H1 (cell line): ENCODE measurements around the gene MCF2L2. TPM values are rescaled to one million over a fixed set of nuclear protein-coding genes. Genes with fewer than 3 reads are reported as not detected.

Experiments
- CTCF ChIA-PET: fragments of 300-600 bp; sonication (Branson Sonifier 250); formaldehyde crosslinking; loops from one replicate; lab custom pipeline; 2021; ENCODE audit not compliant: partially characterized antibody; lab: Charles Lee
- POLR2A ChIA-PET: fragments of 300-600 bp; sonication (Branson Sonifier 250); formaldehyde crosslinking; loops from one replicate; lab custom pipeline; 2021; ENCODE audit warnings: inconsistent platforms; ENCODE audit not compliant: partially characterized antibody; lab: Charles Lee
- DNase-seq, 2 experiments: peaks; one replicate each; pipeline versions ENCODE4 v3.0.0 to v3.0.0-alpha.2; 2010 to 2022; ENCODE audit warnings: low spot score in 2 of 2, low read depth in 1 of 2, mixed read lengths in 1 of 2
- FAIRE-seq: peaks from 2 replicates; lab custom pipeline; 2011; peaks lifted over from hg19 to GRCh38; lab: Jason Lieb, UNC
- H2AFZ ChIP-seq: 2 replicates; pipeline ENCODE4 v1.8.1; 2012; ENCODE audit warnings: low read length, inconsistent platforms
- H2AK5ac ChIP-seq: 2 replicates; pipeline ENCODE4 v1.6.1; 2013; ENCODE audit warnings: low read depth, low read length
- H2BK120ac ChIP-seq: replicated peaks from 2 replicates; pipeline ENCODE3; 2013; ENCODE audit warnings: low read depth, low read length, inconsistent platforms
- H2BK12ac ChIP-seq: 2 replicates; pipeline ENCODE4 v1.6.1; 2013; ENCODE audit warnings: low read depth, low read length
- H2BK15ac ChIP-seq: 2 replicates; pipeline ENCODE4 v1.6.1; 2013; ENCODE audit warnings: low read length
- H2BK20ac ChIP-seq: 2 replicates; pipeline ENCODE4 v1.6.1; 2013; ENCODE audit warnings: low read length
- H2BK5ac ChIP-seq: 2 replicates; pipeline ENCODE4 v1.6.1; 2013; ENCODE audit warnings: low read depth, low read length
- H3K14ac ChIP-seq: 2 replicates; pipeline ENCODE4 v1.6.1; 2013; ENCODE audit warnings: inconsistent platforms; ENCODE audit not compliant: insufficient read length
- H3K18ac ChIP-seq: 2 replicates; pipeline ENCODE4 v1.6.1; 2013; ENCODE audit warnings: low read length; ENCODE audit errors: extremely low read depth
- H3K23ac ChIP-seq: 2 replicates; pipeline ENCODE4 v1.6.1; 2013; ENCODE audit warnings: inconsistent platforms; ENCODE audit not compliant: insufficient read length
- H3K23me2 ChIP-seq: 2 replicates; pipeline ENCODE4 v1.6.1; 2013; ENCODE audit warnings: low read depth, low read length
- H3K27ac ChIP-seq: 2 replicates; pipeline ENCODE4 v1.6.1; 2011; ENCODE audit warnings: low read depth, low read length, inconsistent platforms
- H3K27me3 ChIP-seq, 4 experiments: replicated peaks in 1 of 4; 1 replicate in 1 of 4; 2 replicates in 3 of 4; pipeline versions ENCODE4 v1.6.1 to v1.8.1; 2011 to 2013; ENCODE audit warnings: low read length in 3 of 4, mild to moderate bottlenecking in 3 of 4, inconsistent platforms in 2 of 4, mixed read lengths in 2 of 4, moderate library complexity in 1 of 4; ENCODE audit not compliant: control insufficient read depth in 3 of 4, insufficient read depth in 3 of 4; ENCODE audit errors: extremely low read depth in 1 of 4
- H3K36me3 ChIP-seq, 4 experiments: 2 replicates each; pipeline versions ENCODE4 v1.6.1 to v1.8.1; 2011 to 2013; ENCODE audit warnings: mild to moderate bottlenecking in 4 of 4, low read length in 3 of 4, moderate library complexity in 2 of 4, control low read depth in 1 of 4, inconsistent platforms in 1 of 4; ENCODE audit not compliant: insufficient read depth in 4 of 4, control insufficient read depth in 2 of 4
- H3K4ac ChIP-seq: replicated peaks from 2 replicates; pipeline ENCODE3; 2013; ENCODE audit warnings: low read length, low read depth, mixed read lengths, inconsistent platforms; ENCODE audit not compliant: insufficient read length
- H3K4me1 ChIP-seq, 4 experiments: replicated peaks in 1 of 4; 1 replicate in 1 of 4; 2 replicates in 3 of 4; pipeline versions ENCODE4 v1.6.1 to v1.8.1; 2011 to 2013; ENCODE audit warnings: low read length in 3 of 4, inconsistent platforms in 2 of 4, mixed read lengths in 1 of 4; ENCODE audit not compliant: insufficient read depth in 4 of 4, control insufficient read depth in 3 of 4
- H3K4me2 ChIP-seq, 2 experiments: 2 replicates each; pipeline versions ENCODE4 v1.6.1 to v1.8.1; 2011 to 2013; ENCODE audit warnings: low read depth in 2 of 2, low read length in 2 of 2, control low read depth in 1 of 2, inconsistent platforms in 1 of 2, mild to moderate bottlenecking in 1 of 2; ENCODE audit not compliant: insufficient read depth in 1 of 2
- H3K4me3 ChIP-seq, 4 experiments: fragments of 200-600, 300-600 bp in 1 of 4; sonication (generic), shearing (Covaris generic), sonication (Bioruptor Twin) in 1 of 4; 2 replicates each; pipeline versions ENCODE4 v1.5.1 to v1.8.1; 2011 to 2016; ENCODE audit warnings: low read length in 4 of 4, low read depth in 3 of 4, control low read depth in 2 of 4, inconsistent platforms in 2 of 4, mild to moderate bottlenecking in 2 of 4, mixed read lengths in 1 of 4, moderate library complexity in 1 of 4; ENCODE audit not compliant: insufficient read depth in 2 of 4; ENCODE audit errors: extremely low read depth in 1 of 4
- H3K56ac ChIP-seq: replicated peaks from 2 replicates; pipeline ENCODE3; 2013; ENCODE audit warnings: low read depth, mild to moderate bottlenecking, mixed read lengths, low read length, inconsistent platforms; ENCODE audit not compliant: insufficient read length
- H3K79me1 ChIP-seq: 2 replicates; pipeline ENCODE4 v1.6.1; 2013; ENCODE audit warnings: low read depth, low read length, control low read depth
- H3K79me2 ChIP-seq, 2 experiments: 2 replicates each; pipeline versions ENCODE4 v1.6.1 to v1.8.1; 2012 to 2013; ENCODE audit warnings: low read length in 2 of 2, mild to moderate bottlenecking in 2 of 2, inconsistent platforms in 1 of 2; ENCODE audit not compliant: insufficient read depth in 2 of 2, control insufficient read depth in 1 of 2
- H3K9ac ChIP-seq, 4 experiments: replicated peaks in 1 of 4; 1 replicate in 1 of 4; 2 replicates in 3 of 4; pipeline versions ENCODE4 v1.6.1 to v1.8.1; 2011 to 2013; ENCODE audit warnings: low read depth in 3 of 4, low read length in 3 of 4, control low read depth in 2 of 4, mild to moderate bottlenecking in 2 of 4, moderate library complexity in 2 of 4, inconsistent platforms in 1 of 4; ENCODE audit errors: extremely low read depth in 1 of 4
- H3K9me3 ChIP-seq, 2 experiments: 2 replicates each; pipeline versions ENCODE4 v1.6.1 to v1.8.1; 2012 to 2013; ENCODE audit warnings: mild to moderate bottlenecking in 2 of 2, moderate library complexity in 2 of 2, control low read depth in 1 of 2, inconsistent platforms in 1 of 2, low read depth in 1 of 2, low read length in 1 of 2, mixed read lengths in 1 of 2; ENCODE audit not compliant: insufficient read depth in 2 of 2
- H4K20me1 ChIP-seq, 2 experiments: replicated peaks in 1 of 2; 2 replicates each; pipeline versions ENCODE3 to v1.8.1; 2011 to 2013; ENCODE audit warnings: inconsistent platforms in 2 of 2, low read length in 2 of 2, mild to moderate bottlenecking in 1 of 2; ENCODE audit not compliant: insufficient read depth in 2 of 2, control insufficient read depth in 1 of 2
- H4K5ac ChIP-seq: 2 replicates; pipeline ENCODE4 v1.6.1; 2013; ENCODE audit warnings: low read length, low read depth, mixed read lengths, inconsistent platforms; ENCODE audit not compliant: insufficient read length
- H4K8ac ChIP-seq: 2 replicates; pipeline ENCODE4 v1.8.0; 2013; ENCODE audit warnings: mild to moderate bottlenecking, moderate library complexity, low read length, inconsistent platforms; ENCODE audit not compliant: insufficient read depth; ENCODE audit errors: extremely low read depth
- H4K91ac ChIP-seq: replicated peaks from 2 replicates; pipeline ENCODE3; 2013; ENCODE audit warnings: low read length, mixed read lengths, inconsistent platforms; ENCODE audit not compliant: insufficient read length
- ASH2L ChIP-seq: fragments of 200-600, 300-600 bp; sonication (generic); IDR thresholded peaks from one replicate; pipeline ENCODE4 v1.7.1; 2017; ENCODE audit warnings: low read length
- CBX5 ChIP-seq: fragments of 300-800, 300-1000 bp; sonication (generic); IDR thresholded peaks from 2 replicates; pipeline ENCODE4 v1.7.1; 2016; ENCODE audit warnings: antibody characterized with exemption, low read length, low read depth
- CBX8 ChIP-seq: fragments of 300-800, 300-1000 bp; sonication (generic); IDR thresholded peaks from 2 replicates; pipeline ENCODE4 v1.7.1; 2016; ENCODE audit warnings: low read depth, low read length, borderline replicate concordance
- CEBPB ChIP-seq: IDR thresholded peaks from 2 replicates; pipeline ENCODE4 v1.6.1; 2012; ENCODE audit warnings: low read depth, low read length
- FOSL1 ChIP-seq: IDR thresholded peaks from 2 replicates; pipeline ENCODE4 v1.6.1; 2011; ENCODE audit warnings: mild to moderate bottlenecking, low read depth, low read length, moderate library complexity; ENCODE audit not compliant: insufficient read depth
- JUND ChIP-seq: IDR thresholded peaks from 2 replicates; pipeline ENCODE4 v1.6.1; 2011; ENCODE audit warnings: mild to moderate bottlenecking, improper control_type of control experiment, low read length
- KDM1A ChIP-seq: fragments of 200-600, 300-600 bp; sonication (generic); IDR thresholded peaks from 2 replicates; pipeline ENCODE4 v1.7.1; 2016; ENCODE audit warnings: mild to moderate bottlenecking, low read length, borderline replicate concordance
- NRF1 ChIP-seq: IDR thresholded peaks from 2 replicates; pipeline ENCODE4 v1.6.1; 2011; ENCODE audit warnings: mild to moderate bottlenecking, low read depth, low read length, improper control_type of control experiment
- POLR2AphosphoS5 ChIP-seq: IDR thresholded peaks from 2 replicates; pipeline ENCODE4 v1.6.1; 2011; ENCODE audit warnings: low read depth, low read length
- RAD21 ChIP-seq, 2 experiments: IDR thresholded peaks in 1 of 2; conservative IDR thresholded peaks in 1 of 2; 2 replicates each; pipeline ENCODE4 v1.6.1; 2011; ENCODE audit warnings: low read depth in 2 of 2, low read length in 2 of 2, improper control_type of control experiment in 1 of 2, inconsistent platforms in 1 of 2, mild to moderate bottlenecking in 1 of 2, moderate library complexity in 1 of 2
- RXRA ChIP-seq: IDR thresholded peaks from 2 replicates; pipeline ENCODE4 v1.6.1; 2011; ENCODE audit warnings: low read depth, mild to moderate bottlenecking, low read length, moderate library complexity; ENCODE audit not compliant: insufficient read depth
- SRF ChIP-seq: IDR thresholded peaks from 2 replicates; pipeline ENCODE4 v1.6.1; 2011; ENCODE audit warnings: mild to moderate bottlenecking, low read depth, low read length, moderate library complexity
- YY1 ChIP-seq: IDR thresholded peaks from 2 replicates; pipeline ENCODE4 v1.6.1; 2011; ENCODE audit warnings: low read depth, mild to moderate bottlenecking, low read length
- WGBS, 2 experiments: shearing (Covaris generic) in 1 of 2; methylation state at CpG; one replicate each; pipeline versions ENCODE4 v1.1.6 to v1.1.7; 2013 to 2015; ENCODE audit warnings: low lambda C conversion rate in 2 of 2, mixed read lengths in 2 of 2, inconsistent platforms in 1 of 2, low coverage in 1 of 2, missing lambda C conversion rate in 1 of 2; ENCODE audit not compliant: insufficient replicate concordance in 2 of 2, insufficient coverage in 1 of 2, insufficient read length in 1 of 2; ENCODE audit errors: extremely low coverage in 1 of 2, missing lambda C conversion rate in 1 of 2; 5-methylcytosine and 5-hydroxymethylcytosine counted together
- polyA plus RNA-seq, 7 experiments: library from polyadenylated mRNA; depleted of rRNA in 3 of 7; stranded (reverse) in 5 of 7; unstranded in 2 of 7; fragments of >200 nt in 5 of 7; fragments of 200-250 nt in 2 of 7; gene quantifications; 1 replicate in 5 of 7; 2 replicates in 1 of 7; 4 replicates in 1 of 7; pipeline versions ENCODE4 v1.2.1 to v1.2.3, GENCODE V29; 2011 to 2013; ENCODE audit warnings: missing spikeins in 2 of 7, mixed read lengths in 2 of 7
- total RNA-seq: library from RNA; stranded (reverse); fragmentation: NEBNext Ultra II Directional; extraction: Animal tissue kit (Norgen Biotek cat#: 25700); gene quantifications from 2 replicates; pipeline ENCODE4 v1.2.1, GENCODE V29; 2021
- TF ChIP-seq, protein P1 (sequence below): IDR thresholded peaks from 2 replicates; pipeline ENCODE4 v1.6.1; 2011; ENCODE audit warnings: low read length, improper control_type of control experiment

The MCF2L2 gene
- total and polyA plus RNA-seq, 2 of the 8 experiments (the other 6 are each of a cell fraction or from before 2014, with no cell fraction given) = 4.1 to 13.7 TPM

DNA sequence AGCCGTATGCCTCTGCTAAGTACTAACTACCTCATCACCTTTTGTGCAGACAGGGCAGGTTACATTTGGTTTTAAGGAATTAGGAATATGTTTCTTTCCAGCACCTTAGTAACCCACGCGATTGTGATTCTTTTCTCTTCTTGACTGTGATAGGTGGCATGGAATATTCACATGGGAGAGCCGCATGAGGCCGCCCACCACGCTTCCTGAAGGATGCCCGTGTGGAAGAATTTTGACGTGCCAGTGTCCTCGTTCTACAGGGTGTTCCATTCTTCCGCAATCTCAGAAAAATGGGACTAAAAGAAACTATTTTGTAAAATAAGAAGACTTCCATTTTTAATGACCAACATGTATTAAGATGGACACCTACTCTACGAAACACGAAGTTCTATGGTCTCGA is 159.1 kb downstream of the MCF2L2 start:
- H3K4me1 ChIP-seq = peaks cover 8 to 31% (median 14%) of the 10 kb centered on the region in 4 experiments
- H3K9ac ChIP-seq = no peak overlapping the region
- H2AFZ ChIP-seq = no peak overlapping the region
- H3K4ac ChIP-seq = no peak overlapping the region
- no peak overlapping the region for H4K91ac ChIP-seq
- H2BK120ac ChIP-seq = no peak overlapping the region
- FAIRE-seq (no peak), DNase-seq (no peak)
- no peak overlapping the region for H2AK5ac ChIP-seq
- peaks cover 0 to 9% of the 10 kb centered on the region in 2 experiments; a peak in 1 of 4 replicates for H3K79me2 ChIP-seq
- no peak overlapping the region for H4K8ac ChIP-seq
- POLR2A ChIA-PET = interaction anchor here (1.0 kb wide), 1 partner anchor 11 kb away, joined by 4 read pairs; no protein-coding TSS in a partner anchor
- H4K5ac ChIP-seq = no peak overlapping the region
- H3K23ac ChIP-seq = no peak overlapping the region
- H2BK15ac ChIP-seq = no peak overlapping the region
- no peak overlapping the region for H2BK5ac ChIP-seq
- H3K4me3 ChIP-seq = no peak overlapping the region
- no peaks in the 10 kb centered on the region for H3K79me1 ChIP-seq
- H3K18ac ChIP-seq = no peak overlapping the region
- no peaks in the 10 kb centered on the region for H3K9me3 ChIP-seq
- H2BK20ac ChIP-seq = no peak overlapping the region
- H3K36me3 ChIP-seq = peaks cover 0 to 6% (median 3%) of the 10 kb centered on the region in 4 experiments; a peak in 2 of 8 replicates
- no peak overlapping the region for H2BK12ac ChIP-seq
- CTCF ChIA-PET = no interaction called here
- H3K23me2 ChIP-seq = no peaks in the 10 kb centered on the region
- H3K27ac ChIP-seq = no peak overlapping the region
- no peaks in the 10 kb centered on the region for H3K27me3 ChIP-seq
- 95% methylated on average over 13 of the region's 13 CpGs; no CpG with 5 or more reads in 1 of the 2 experiments for WGBS, 2 experiments
- no peaks in the 10 kb centered on the region for H4K20me1 ChIP-seq
- no peak overlapping the region for H3K4me2 ChIP-seq
- no peak overlapping the region for H3K56ac ChIP-seq
- no peak overlapping the region for H3K14ac ChIP-seq
- TF ChIP-seq KDM1A = no peak
- TF ChIP-seq NRF1 = no peak
- TF ChIP-seq, protein P1, sequence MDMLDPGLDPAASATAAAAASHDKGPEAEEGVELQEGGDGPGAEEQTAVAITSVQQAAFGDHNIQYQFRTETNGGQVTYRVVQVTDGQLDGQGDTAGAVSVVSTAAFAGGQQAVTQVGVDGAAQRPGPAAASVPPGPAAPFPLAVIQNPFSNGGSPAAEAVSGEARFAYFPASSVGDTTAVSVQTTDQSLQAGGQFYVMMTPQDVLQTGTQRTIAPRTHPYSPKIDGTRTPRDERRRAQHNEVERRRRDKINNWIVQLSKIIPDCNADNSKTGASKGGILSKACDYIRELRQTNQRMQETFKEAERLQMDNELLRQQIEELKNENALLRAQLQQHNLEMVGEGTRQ = no peak
- no peak for TF ChIP-seq SRF
- TF ChIP-seq RAD21 (IDR thresholded peaks at IDR 0.05 in 1 of 2, conservative IDR thresholded peaks at IDR 0.05 in 1 of 2; ENCODE audit: low read depth in 2 of 2, low read length in 2 of 2) = no peak
- no peak for TF ChIP-seq YY1
- no peak for TF ChIP-seq CBX5
- TF ChIP-seq CBX8 = no peak
- no peak for TF ChIP-seq POLR2AphosphoS5
- TF ChIP-seq CEBPB = no peak
- no peak for TF ChIP-seq RXRA
- no peak for TF ChIP-seq FOSL1
- no peak for TF ChIP-seq JUND
- no peak for TF ChIP-seq ASH2L
